Measurements from ENCODE around the gene AP2B1. TPM values are rescaled to one million over a fixed set of nuclear protein-coding genes. Genes with fewer than 3 reads are reported as not detected.

The AP2B1 gene
- total and polyA plus RNA-seq, 9 of the 15 experiments (the other 6 are each of a cell fraction or from before 2014, with no cell fraction given) = 60.1 to 287 (median 105) TPM

DNA sequence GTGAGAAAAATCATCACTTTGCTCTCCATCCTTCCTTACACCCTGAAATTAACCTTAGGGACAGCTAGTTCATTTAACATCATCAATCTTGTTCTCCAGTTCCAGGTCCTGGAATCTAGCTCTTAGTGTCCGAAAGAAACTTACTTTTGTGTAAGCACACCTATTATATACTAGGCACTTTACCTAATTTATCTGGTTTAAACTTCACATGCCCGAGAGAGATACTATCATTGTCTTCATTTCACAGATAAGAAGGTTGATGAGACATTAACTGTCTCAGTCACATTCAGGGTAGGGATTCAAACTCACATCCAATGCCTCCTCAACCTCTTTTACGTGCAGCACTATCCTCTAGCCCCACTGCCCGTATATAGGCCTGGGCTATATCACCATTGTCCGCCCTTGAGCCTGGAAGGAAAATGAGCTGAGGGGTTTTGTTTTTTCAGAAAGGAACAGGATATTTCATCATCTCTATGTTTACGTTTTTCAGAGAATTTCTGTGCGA is 501 bp upstream of the AP2B1 start:
- ChIA-PET POLR2A (interaction anchor here (0.7 to 7.5 kb wide), 9 partner anchors 8 to 1148 kb away, joined by 3 to 132 read pairs (median 4); partner anchors contain the start of genes PEX12, SLFN12L and SLFN14), CTCF (ENCODE audit: low intra/inter-chr PET ratio) (no interaction called here)
- peak overlapping the region; percentile 83 for H3K4me3 ChIP-seq
- TF ChIP-seq TSHZ1 (CRISPR knock-in tag; IDR thresholded peaks at IDR 0.05) (0 out of 2 replicates have a peak, but pooled peaks have one; percentile 46), PHB2 (IDR thresholded peaks at IDR 0.05; ENCODE audit: low read depth) (no peak), MEIS2 (IDR thresholded peaks at IDR 0.05; ENCODE audit: partially characterized antibody) (peak; percentile 54), STAT6 (CRISPR knock-in tag; IDR thresholded peaks at IDR 0.05) (no peak), ZNF584 (CRISPR knock-in tag; IDR thresholded peaks at IDR 0.05; ENCODE audit: low read depth) (peak; percentile 75; the same call in 1 of the 2 replicates), CEBPG (CRISPR knock-in tag; IDR thresholded peaks at IDR 0.05) (peak; percentile 72; the same call in 1 of the 2 replicates), CEBPG (tag; conservative IDR thresholded peaks at IDR 0.05 in 1 of 2, IDR thresholded peaks at IDR 0.05 in 1 of 2) (peak; percentile 92 to 93)
- TF ChIP-seq, protein P1, sequence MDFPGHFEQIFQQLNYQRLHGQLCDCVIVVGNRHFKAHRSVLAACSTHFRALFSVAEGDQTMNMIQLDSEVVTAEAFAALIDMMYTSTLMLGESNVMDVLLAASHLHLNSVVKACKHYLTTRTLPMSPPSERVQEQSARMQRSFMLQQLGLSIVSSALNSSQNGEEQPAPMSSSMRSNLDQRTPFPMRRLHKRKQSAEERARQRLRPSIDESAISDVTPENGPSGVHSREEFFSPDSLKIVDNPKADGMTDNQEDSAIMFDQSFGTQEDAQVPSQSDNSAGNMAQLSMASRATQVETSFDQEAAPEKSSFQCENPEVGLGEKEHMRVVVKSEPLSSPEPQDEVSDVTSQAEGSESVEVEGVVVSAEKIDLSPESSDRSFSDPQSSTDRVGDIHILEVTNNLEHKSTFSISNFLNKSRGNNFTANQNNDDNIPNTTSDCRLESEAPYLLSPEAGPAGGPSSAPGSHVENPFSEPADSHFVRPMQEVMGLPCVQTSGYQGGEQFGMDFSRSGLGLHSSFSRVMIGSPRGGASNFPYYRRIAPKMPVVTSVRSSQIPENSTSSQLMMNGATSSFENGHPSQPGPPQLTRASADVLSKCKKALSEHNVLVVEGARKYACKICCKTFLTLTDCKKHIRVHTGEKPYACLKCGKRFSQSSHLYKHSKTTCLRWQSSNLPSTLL (IDR thresholded peaks at IDR 0.05) = no peak
- TF ChIP-seq, protein P2, sequence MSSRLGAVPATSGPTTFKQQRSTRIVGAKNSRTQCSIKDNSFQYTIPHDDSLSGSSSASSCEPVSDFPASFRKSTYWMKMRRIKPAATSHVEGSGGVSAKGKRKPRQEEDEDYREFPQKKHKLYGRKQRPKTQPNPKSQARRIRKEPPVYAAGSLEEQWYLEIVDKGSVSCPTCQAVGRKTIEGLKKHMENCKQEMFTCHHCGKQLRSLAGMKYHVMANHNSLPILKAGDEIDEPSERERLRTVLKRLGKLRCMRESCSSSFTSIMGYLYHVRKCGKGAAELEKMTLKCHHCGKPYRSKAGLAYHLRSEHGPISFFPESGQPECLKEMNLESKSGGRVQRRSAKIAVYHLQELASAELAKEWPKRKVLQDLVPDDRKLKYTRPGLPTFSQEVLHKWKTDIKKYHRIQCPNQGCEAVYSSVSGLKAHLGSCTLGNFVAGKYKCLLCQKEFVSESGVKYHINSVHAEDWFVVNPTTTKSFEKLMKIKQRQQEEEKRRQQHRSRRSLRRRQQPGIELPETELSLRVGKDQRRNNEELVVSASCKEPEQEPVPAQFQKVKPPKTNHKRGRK (tag; IDR thresholded peaks at IDR 0.05) = no peak
- H2AFZ ChIP-seq (ENCODE audit: low read depth, low read length) = peak overlapping the region; percentile 82
- 6% methylated on average over 7 of the region's 7 CpGs for WGBS (ENCODE audit: insufficient coverage, low coverage, missing lambda C conversion rate)
- DNase-seq (ENCODE audit: extremely low read depth in 1 of 4, low spot score in 3 of 4) (no peak), FAIRE-seq (peak; percentile 48), ATAC-seq (peak; percentile 12; the same call in 2 of the 3 replicates)
- in situ Hi-C loops (cut with MboI) = no loop called here
- no peaks in the 10 kb centered on the region for H3K9me1 ChIP-seq (ENCODE audit: control insufficient read depth, insufficient read depth, low read length)
- intact Hi-C loops (cut with micrococcal nuclease) = loop anchor here (1.0 kb wide), 1 partner anchor 8 kb away; the partner anchor contains the start of gene PEX12
- no peaks in the 10 kb centered on the region for H3K27me3 ChIP-seq (ENCODE audit: control insufficient read depth in 2 of 2, insufficient read depth in 2 of 2, low read length in 2 of 2)
- H3K4me1 ChIP-seq (replicated peaks in 1 of 2; ENCODE audit: control insufficient read depth in 2 of 2, insufficient read depth in 2 of 2, low read length in 2 of 2) = peaks cover 8 to 9% of the 10 kb centered on the region in 2 experiments; a peak in 4 of 5 replicates
- TSS peak; percentile 97 for BruUV-seq (replicated peaks)
- no peaks in the 10 kb centered on the region for H3K9me3 ChIP-seq (replicated peaks; ENCODE audit: control insufficient read depth, insufficient read depth, low read depth, low read length)
- H3K79me2 ChIP-seq (ENCODE audit: control insufficient read depth, insufficient read depth, low read length) = peaks cover 45% of the 10 kb centered on the region
- peak overlapping the region; percentile 99 for H3K27ac ChIP-seq (ENCODE audit: extremely low read depth, low read depth, low read length)
- H3K4me2 ChIP-seq (ENCODE audit: insufficient read depth, low read length) = peak overlapping the region; percentile 94
- peaks cover 12% of the 10 kb centered on the region; the same call in 1 of the 3 replicates for H3K36me3 ChIP-seq (ENCODE audit: control insufficient read depth, insufficient read depth, low read length)
- no peaks in the 10 kb centered on the region for H4K20me1 ChIP-seq (replicated peaks; ENCODE audit: control insufficient read depth, insufficient read depth, low read length)
- peak overlapping the region; percentile 96 to 97; a peak in 3 of 4 replicates for H3K9ac ChIP-seq (ENCODE audit: insufficient read depth in 1 of 2, low read depth in 2 of 2, low read length in 2 of 2)

All from K562 (cell line).